GM23338 (cell line): Measurements from ENCODE around the gene SEC63. TPM values are rescaled to one million over a fixed set of nuclear protein-coding genes. Genes with fewer than 3 reads are reported as not detected.

ENCODE experiments used
- ATAC-seq: fragments of 200-7000 bp; cut with Tn5 transposase; 3 replicates; pipeline ENCODE4 v1.9.1; 2020
- DNase-seq: peaks from one replicate; pipeline ENCODE4 v3.0.0-alpha.2; 2015; ENCODE audit warnings: low spot score
- H2AFZ ChIP-seq: fragments of 200-600 bp; sonication (generic); 2 replicates; pipeline ENCODE4 v1.8.0; 2016; ENCODE audit warnings: antibody characterized with exemption, mild to moderate bottlenecking, moderate library complexity
- H3F3A ChIP-seq: fragments of 200-600 bp; sonication (generic); replicated peaks from 2 replicates; pipeline ENCODE4 v1.8.0; 2017; ENCODE audit warnings: antibody characterized with exemption, mixed run types, low read depth
- H3K27ac ChIP-seq: fragments of 200-600 bp; sonication (generic); 2 replicates; pipeline ENCODE4 v1.6.1; 2016; ENCODE audit warnings: low read depth
- H3K27me3 ChIP-seq: fragments of 200-600 bp; sonication (generic); 2 replicates; pipeline ENCODE4 v1.8.0; 2016; ENCODE audit warnings: mild to moderate bottlenecking, mixed run types, moderate library complexity; ENCODE audit not compliant: insufficient read depth
- H3K36me3 ChIP-seq: fragments of 200-600 bp; sonication (generic); 2 replicates; pipeline ENCODE4 v1.8.0; 2016; ENCODE audit warnings: mild to moderate bottlenecking; ENCODE audit not compliant: insufficient read depth
- H3K4me1 ChIP-seq: fragments of 200-600 bp; sonication (generic); 2 replicates; pipeline ENCODE4 v1.8.0; 2016; ENCODE audit warnings: mild to moderate bottlenecking, moderate library complexity; ENCODE audit not compliant: insufficient read depth
- H3K4me2 ChIP-seq: fragments of 200-600 bp; sonication (generic); 2 replicates; pipeline ENCODE4 v1.7.1; 2017; ENCODE audit warnings: mixed run types
- H3K4me3 ChIP-seq: fragments of 200-600 bp; sonication (generic); 2 replicates; pipeline ENCODE4 v1.6.1; 2016; ENCODE audit warnings: mixed run types
- H3K79me2 ChIP-seq: fragments of 200-600 bp; sonication (generic); replicated peaks from 2 replicates; pipeline ENCODE4 v1.8.0; 2017; ENCODE audit warnings: mild to moderate bottlenecking; ENCODE audit not compliant: insufficient read depth
- H3K9me2 ChIP-seq: fragments of 200-600 bp; sonication (generic); 2 replicates; pipeline ENCODE4 v1.8.0; 2017; ENCODE audit not compliant: insufficient read depth
- H4K20me1 ChIP-seq: fragments of 200-600 bp; sonication (generic); replicated peaks from 2 replicates; pipeline ENCODE4 v1.8.0; 2017; ENCODE audit warnings: mild to moderate bottlenecking; ENCODE audit not compliant: insufficient read depth
- H3K27ac Mint-ChIP-seq: 2 replicates; pipeline ENCODE4 v1.8.0; 2020; ENCODE audit warnings: inconsistent platforms, mild to moderate bottlenecking, moderate library complexity, mixed read lengths
- H3K27me3 Mint-ChIP-seq: 3 replicates; pipeline ENCODE4 v1.8.0; 2022; ENCODE audit warnings: low read depth, mild to moderate bottlenecking, moderate library complexity, mixed read lengths, inconsistent platforms; ENCODE audit not compliant: insufficient read depth, poor library complexity
- H3K36me3 Mint-ChIP-seq: 3 replicates; pipeline ENCODE4 v1.8.0; 2021; ENCODE audit warnings: low read depth, mild to moderate bottlenecking, inconsistent platforms, moderate library complexity, mixed read lengths
- H3K4me1 Mint-ChIP-seq: 3 replicates; pipeline ENCODE4 v1.8.0; 2020; ENCODE audit warnings: mild to moderate bottlenecking, inconsistent platforms, mixed read lengths
- H3K4me3 Mint-ChIP-seq: 3 replicates; pipeline ENCODE4 v1.8.0; 2021; ENCODE audit warnings: moderate library complexity, mild to moderate bottlenecking, inconsistent platforms, mixed read lengths
- H3K9me3 Mint-ChIP-seq: 3 replicates; pipeline ENCODE4 v1.8.0; 2020; ENCODE audit warnings: moderate library complexity, mild to moderate bottlenecking, inconsistent platforms, mixed read lengths
- CREB1 ChIP-seq: fragments of 250-450 bp; sonication (Bioruptor Pico); IDR thresholded peaks from 2 replicates; pipeline ENCODE4 v1.5.0; 2020; ENCODE audit warnings: low read depth, mild to moderate bottlenecking, moderate library complexity
- ETS1 ChIP-seq: IDR thresholded peaks from 2 replicates; pipeline ENCODE4 v1.6.1; 2016; ENCODE audit warnings: antibody characterized with exemption
- EZH2 ChIP-seq: fragments of 200-600 bp; sonication (generic); IDR thresholded peaks from one replicate; pipeline ENCODE4 v1.8.0; 2017; ENCODE audit warnings: antibody characterized with exemption, mild to moderate bottlenecking, low read depth; ENCODE audit not compliant: unreplicated experiment
- EZH2phosphoT487 ChIP-seq: fragments of 200-600 bp; sonication (generic); IDR thresholded peaks from one replicate; pipeline ENCODE4 v1.8.1; 2018; ENCODE audit warnings: antibody characterized with exemption; ENCODE audit not compliant: unreplicated experiment
- JUNB ChIP-seq: IDR thresholded peaks from one replicate; pipeline ENCODE4 v1.6.1; 2016; ENCODE audit warnings: antibody characterized with exemption; ENCODE audit not compliant: unreplicated experiment
- NANOG ChIP-seq: IDR thresholded peaks from 2 replicates; pipeline ENCODE4 v1.6.1; 2016; ENCODE audit warnings: antibody characterized with exemption, borderline replicate concordance
- POLR2AphosphoS5 ChIP-seq: IDR thresholded peaks from 2 replicates; pipeline ENCODE4 v1.6.1; 2016; ENCODE audit warnings: antibody characterized with exemption, low read depth
- STAT1 ChIP-seq: IDR thresholded peaks from one replicate; pipeline ENCODE4 v1.6.1; 2016; ENCODE audit warnings: antibody characterized with exemption; ENCODE audit not compliant: unreplicated experiment
- ZNF114 ChIP-seq: fragments of 250-450 bp; sonication (Bioruptor Pico); IDR thresholded peaks from 2 replicates; pipeline ENCODE4 v1.5.0; 2020; ENCODE audit warnings: mild to moderate bottlenecking, moderate library complexity
- ZNF331 ChIP-seq: fragments of 250-450 bp; sonication (Bioruptor Pico); IDR thresholded peaks from 2 replicates; pipeline ENCODE4 v1.5.0; 2020; ENCODE audit warnings: low read depth, mild to moderate bottlenecking, moderate library complexity
- ZNF462 ChIP-seq: fragments of 250-450 bp; sonication (Bioruptor Pico); IDR thresholded peaks from 2 replicates; pipeline ENCODE4 v1.5.0; 2020; ENCODE audit warnings: mild to moderate bottlenecking, moderate library complexity
- polyA plus RNA-seq: library from polyadenylated mRNA; unstranded; fragments of >200 nt; fragmentation: Nextera tagmentation; extraction: Ambion mirVana; gene quantifications from 2 replicates; pipeline ENCODE4 v1.2.1, GENCODE V29; 2016
- total RNA-seq: library from RNA; depleted of rRNA; stranded (reverse); fragments of >200 nt; shearing (Covaris generic); gene quantifications from 2 replicates; pipeline ENCODE4 v1.2.3, GENCODE V29; 2014
- TF ChIP-seq, protein P1 (sequence below): IDR thresholded peaks from one replicate; pipeline ENCODE4 v1.6.1; 2018; ENCODE audit warnings: antibody characterized with exemption; ENCODE audit not compliant: unreplicated experiment
- TF ChIP-seq, protein P2 (sequence below), 2 experiments: fragments of 200-600 bp in 1 of 2; sonication (generic) in 1 of 2; conservative IDR thresholded peaks; 2 replicates each; pipeline versions ENCODE4 v1.5.1 to v1.6.1; 2016 to 2017; ENCODE audit warnings: antibody characterized with exemption in 2 of 2, low read depth in 2 of 2, mild to moderate bottlenecking in 2 of 2, moderate library complexity in 1 of 2

The SEC63 gene
- total and polyA plus RNA-seq, 2 experiments from 2014 or later: 48.2 to 124 TPM

DNA sequence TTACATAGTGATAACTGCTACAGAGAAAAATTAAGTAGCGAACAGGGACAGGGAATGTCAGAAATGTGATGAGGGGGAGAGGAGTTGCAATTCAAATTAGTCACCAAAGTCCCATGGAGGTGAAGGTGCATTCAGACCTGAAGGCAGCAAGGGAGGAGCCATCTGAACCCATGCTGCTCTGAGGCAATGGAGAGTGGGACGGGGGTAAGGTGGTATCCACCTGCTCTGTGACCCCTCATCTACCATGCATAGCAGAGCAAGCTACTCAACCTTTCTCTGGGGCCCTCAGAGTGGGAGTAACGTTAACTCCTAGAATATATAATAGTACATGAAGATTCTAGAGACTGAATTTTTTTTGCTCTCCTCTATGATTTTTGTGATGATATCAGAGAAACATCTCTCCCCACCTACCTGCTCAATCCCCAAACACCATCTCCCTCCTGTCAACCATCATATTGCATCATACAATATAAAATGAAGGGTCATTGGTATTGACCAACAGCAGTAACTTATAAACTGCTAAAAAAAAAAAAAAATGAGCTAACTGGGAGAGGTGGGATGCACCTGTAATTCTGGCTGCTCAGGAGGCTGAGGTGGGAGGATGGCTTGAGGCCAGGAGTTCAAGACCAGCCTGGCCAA, 117.3 kb downstream of the SEC63 start:
- H3K4me3 Mint-ChIP-seq: no peak overlapping the region
- no peaks in the 10 kb centered on the region for H3F3A ChIP-seq
- H3K9me3 Mint-ChIP-seq: no peaks in the 10 kb centered on the region; the same call in 2 of the 3 replicates
- no peak overlapping the region for H3K27ac ChIP-seq
- H3K36me3 ChIP-seq: no peaks in the 10 kb centered on the region; the same call in 1 of the 2 replicates
- no peaks in the 10 kb centered on the region for H3K27me3 ChIP-seq
- no peaks in the 10 kb centered on the region for H3K4me1 ChIP-seq
- H3K36me3 Mint-ChIP-seq: no peaks in the 10 kb centered on the region
- H3K4me3 ChIP-seq: no peak overlapping the region
- H3K4me2 ChIP-seq: no peak overlapping the region
- DNase-seq: no peak
- no peak for ATAC-seq
- peaks cover 2% of the 10 kb centered on the region for H3K27me3 Mint-ChIP-seq
- no peaks in the 10 kb centered on the region; the same call in 1 of the 2 replicates for H3K9me2 ChIP-seq
- no peaks in the 10 kb centered on the region for H4K20me1 ChIP-seq
- no peak overlapping the region for H3K27ac Mint-ChIP-seq
- no peaks in the 10 kb centered on the region for H3K4me1 Mint-ChIP-seq
- no peak overlapping the region for H2AFZ ChIP-seq
- TF ChIP-seq ETS1 (no peak), STAT1 (no peak), ZNF331 (no peak), ZNF114 (no peak), CREB1 (CRISPR knock-in tag) (no peak), NANOG (no peak), JUNB (no peak), ZNF462 (CRISPR knock-in tag) (no peak), EZH2 (no peak), POLR2AphosphoS5 (no peak), EZH2phosphoT487 (no peak)
- TF ChIP-seq, protein P1, sequence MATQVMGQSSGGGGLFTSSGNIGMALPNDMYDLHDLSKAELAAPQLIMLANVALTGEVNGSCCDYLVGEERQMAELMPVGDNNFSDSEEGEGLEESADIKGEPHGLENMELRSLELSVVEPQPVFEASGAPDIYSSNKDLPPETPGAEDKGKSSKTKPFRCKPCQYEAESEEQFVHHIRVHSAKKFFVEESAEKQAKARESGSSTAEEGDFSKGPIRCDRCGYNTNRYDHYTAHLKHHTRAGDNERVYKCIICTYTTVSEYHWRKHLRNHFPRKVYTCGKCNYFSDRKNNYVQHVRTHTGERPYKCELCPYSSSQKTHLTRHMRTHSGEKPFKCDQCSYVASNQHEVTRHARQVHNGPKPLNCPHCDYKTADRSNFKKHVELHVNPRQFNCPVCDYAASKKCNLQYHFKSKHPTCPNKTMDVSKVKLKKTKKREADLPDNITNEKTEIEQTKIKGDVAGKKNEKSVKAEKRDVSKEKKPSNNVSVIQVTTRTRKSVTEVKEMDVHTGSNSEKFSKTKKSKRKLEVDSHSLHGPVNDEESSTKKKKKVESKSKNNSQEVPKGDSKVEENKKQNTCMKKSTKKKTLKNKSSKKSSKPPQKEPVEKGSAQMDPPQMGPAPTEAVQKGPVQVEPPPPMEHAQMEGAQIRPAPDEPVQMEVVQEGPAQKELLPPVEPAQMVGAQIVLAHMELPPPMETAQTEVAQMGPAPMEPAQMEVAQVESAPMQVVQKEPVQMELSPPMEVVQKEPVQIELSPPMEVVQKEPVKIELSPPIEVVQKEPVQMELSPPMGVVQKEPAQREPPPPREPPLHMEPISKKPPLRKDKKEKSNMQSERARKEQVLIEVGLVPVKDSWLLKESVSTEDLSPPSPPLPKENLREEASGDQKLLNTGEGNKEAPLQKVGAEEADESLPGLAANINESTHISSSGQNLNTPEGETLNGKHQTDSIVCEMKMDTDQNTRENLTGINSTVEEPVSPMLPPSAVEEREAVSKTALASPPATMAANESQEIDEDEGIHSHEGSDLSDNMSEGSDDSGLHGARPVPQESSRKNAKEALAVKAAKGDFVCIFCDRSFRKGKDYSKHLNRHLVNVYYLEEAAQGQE: no peak
- TF ChIP-seq, protein P2, sequence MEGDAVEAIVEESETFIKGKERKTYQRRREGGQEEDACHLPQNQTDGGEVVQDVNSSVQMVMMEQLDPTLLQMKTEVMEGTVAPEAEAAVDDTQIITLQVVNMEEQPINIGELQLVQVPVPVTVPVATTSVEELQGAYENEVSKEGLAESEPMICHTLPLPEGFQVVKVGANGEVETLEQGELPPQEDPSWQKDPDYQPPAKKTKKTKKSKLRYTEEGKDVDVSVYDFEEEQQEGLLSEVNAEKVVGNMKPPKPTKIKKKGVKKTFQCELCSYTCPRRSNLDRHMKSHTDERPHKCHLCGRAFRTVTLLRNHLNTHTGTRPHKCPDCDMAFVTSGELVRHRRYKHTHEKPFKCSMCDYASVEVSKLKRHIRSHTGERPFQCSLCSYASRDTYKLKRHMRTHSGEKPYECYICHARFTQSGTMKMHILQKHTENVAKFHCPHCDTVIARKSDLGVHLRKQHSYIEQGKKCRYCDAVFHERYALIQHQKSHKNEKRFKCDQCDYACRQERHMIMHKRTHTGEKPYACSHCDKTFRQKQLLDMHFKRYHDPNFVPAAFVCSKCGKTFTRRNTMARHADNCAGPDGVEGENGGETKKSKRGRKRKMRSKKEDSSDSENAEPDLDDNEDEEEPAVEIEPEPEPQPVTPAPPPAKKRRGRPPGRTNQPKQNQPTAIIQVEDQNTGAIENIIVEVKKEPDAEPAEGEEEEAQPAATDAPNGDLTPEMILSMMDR (conservative IDR thresholded peaks at IDR 0.05; ENCODE audit: low read depth in 2 of 2): no peak
- H3K79me2 ChIP-seq: no peaks in the 10 kb centered on the region
